Naive thymus-derived CD4-positive, alpha-beta T cell (primary cell): Measurements from ENCODE around the gene CCDC136. TPM values are rescaled to one million over a fixed set of nuclear protein-coding genes. Genes with fewer than 3 reads are reported as not detected.

Experiments used
- ATAC-seq: fragments of 150-1000 bp; cut with Tn5 transposase; 2 replicates; pipeline ENCODE4 v1.10.0; 2021; ENCODE audit warnings: mild to moderate bottlenecking, moderate library complexity
- CTCF ChIA-PET: fragments of 350-600 bp; sonication (Branson Sonifier 250); formaldehyde crosslinking; loops from one replicate; lab custom pipeline; 2021; ENCODE audit warnings: antibody characterized with exemption; lab: Charles Lee
- POLR2A ChIA-PET: fragments of 350-600 bp; sonication (Branson Sonifier 250); formaldehyde crosslinking; loops from one replicate; lab custom pipeline; 2021; ENCODE audit warnings: antibody characterized with exemption, inconsistent platforms; lab: Charles Lee
- DNase-seq, 9 donors: peaks; one replicate each; pipeline versions ENCODE4 v3.0.0 to v3.0.0-alpha.2; 2020 to 2022; ENCODE audit warnings: mixed read lengths in 1 of 9
- H3K27ac ChIP-seq: one replicate; pipeline ENCODE4 v1.7.0; 2013; ENCODE audit warnings: mild to moderate bottlenecking, low read depth, low read length, moderate library complexity
- H3K27me3 ChIP-seq, 2 donors: one replicate each; pipeline ENCODE4 v1.7.0; 2013; ENCODE audit warnings: low read length in 2 of 2, mild to moderate bottlenecking in 2 of 2, moderate library complexity in 2 of 2; ENCODE audit not compliant: control insufficient read depth in 2 of 2, insufficient read depth in 2 of 2
- H3K36me3 ChIP-seq, 3 experiments: 1 replicate in 2 of 3; 2 replicates in 1 of 3; pipeline ENCODE4 v1.7.0; 2013; ENCODE audit warnings: low read length in 3 of 3, mild to moderate bottlenecking in 3 of 3, moderate library complexity in 1 of 3; ENCODE audit not compliant: insufficient read depth in 3 of 3, control insufficient read depth in 2 of 3
- H3K4me1 ChIP-seq, 2 donors: one replicate each; pipeline ENCODE4 v1.7.0; 2013; ENCODE audit warnings: low read length in 2 of 2, mild to moderate bottlenecking in 2 of 2, moderate library complexity in 1 of 2; ENCODE audit not compliant: control insufficient read depth in 2 of 2, insufficient read depth in 2 of 2
- H3K4me3 ChIP-seq: 2 replicates; pipeline ENCODE4 v1.7.0; 2013; ENCODE audit warnings: mild to moderate bottlenecking, low read length
- H3K9me3 ChIP-seq, 3 experiments: 1 replicate in 2 of 3; 2 replicates in 1 of 3; pipeline ENCODE4 v1.7.0; 2013; ENCODE audit warnings: low read length in 3 of 3; ENCODE audit not compliant: control insufficient read depth in 2 of 3
- H3K27ac Mint-ChIP-seq, 9 donors: one replicate each; pipeline ENCODE4 v1.8.0; 2020 to 2022; ENCODE audit warnings: mixed read lengths in 9 of 9, mild to moderate bottlenecking in 8 of 9, moderate library complexity in 5 of 9, inconsistent platforms in 2 of 9
- H3K27me3 Mint-ChIP-seq, 5 donors: one replicate each; pipeline ENCODE4 v1.8.0; 2021 to 2022; ENCODE audit warnings: mixed read lengths in 5 of 5, mild to moderate bottlenecking in 1 of 5
- H3K36me3 Mint-ChIP-seq, 5 donors: one replicate each; pipeline ENCODE4 v1.8.0; 2020 to 2022; ENCODE audit warnings: mixed read lengths in 5 of 5, mild to moderate bottlenecking in 3 of 5, inconsistent platforms in 1 of 5
- H3K4me1 Mint-ChIP-seq, 7 donors: one replicate each; pipeline ENCODE4 v1.8.0; 2020 to 2022; ENCODE audit warnings: mixed read lengths in 7 of 7, mild to moderate bottlenecking in 3 of 7, inconsistent platforms in 1 of 7
- H3K4me3 Mint-ChIP-seq, 10 donors: one replicate each; pipeline ENCODE4 v1.8.0; 2020 to 2022; ENCODE audit warnings: mild to moderate bottlenecking in 10 of 10, mixed read lengths in 10 of 10, moderate library complexity in 6 of 10, inconsistent platforms in 2 of 10
- H3K9me3 Mint-ChIP-seq, 11 donors: one replicate each; pipeline ENCODE4 v1.8.0; 2020 to 2022; ENCODE audit warnings: mixed read lengths in 11 of 11, mild to moderate bottlenecking in 4 of 11, inconsistent platforms in 1 of 11, moderate library complexity in 1 of 11
- intact Hi-C, 2 donors: fragments of 100-400 bp; cut with micrococcal nuclease; formaldehyde crosslinking; loops; one replicate each; pipeline ENCODE4 v1.15.1; 2023
- polyA plus RNA-seq, 2 donors: library from polyadenylated mRNA; unstranded; fragments of 300-500 nt; fragmentation: Illumina TruSeq; gene quantifications; one replicate each; pipeline ENCODE4 v1.2.3, GENCODE V29; 2021
- total RNA-seq, 6 experiments: library from RNA in 5 of 6; stranded (reverse) in 5 of 6; gene quantifications; 1 replicate in 5 of 6; 2 replicates in 1 of 6; pipeline ENCODE4 v1.2.3 and lab custom pipeline; 2021 to 2026

CCDC136 gene
- total and polyA plus RNA-seq, 7 experiments from 2014 or later = 0.70 to 14.0 (median 7.2) TPM

DNA sequence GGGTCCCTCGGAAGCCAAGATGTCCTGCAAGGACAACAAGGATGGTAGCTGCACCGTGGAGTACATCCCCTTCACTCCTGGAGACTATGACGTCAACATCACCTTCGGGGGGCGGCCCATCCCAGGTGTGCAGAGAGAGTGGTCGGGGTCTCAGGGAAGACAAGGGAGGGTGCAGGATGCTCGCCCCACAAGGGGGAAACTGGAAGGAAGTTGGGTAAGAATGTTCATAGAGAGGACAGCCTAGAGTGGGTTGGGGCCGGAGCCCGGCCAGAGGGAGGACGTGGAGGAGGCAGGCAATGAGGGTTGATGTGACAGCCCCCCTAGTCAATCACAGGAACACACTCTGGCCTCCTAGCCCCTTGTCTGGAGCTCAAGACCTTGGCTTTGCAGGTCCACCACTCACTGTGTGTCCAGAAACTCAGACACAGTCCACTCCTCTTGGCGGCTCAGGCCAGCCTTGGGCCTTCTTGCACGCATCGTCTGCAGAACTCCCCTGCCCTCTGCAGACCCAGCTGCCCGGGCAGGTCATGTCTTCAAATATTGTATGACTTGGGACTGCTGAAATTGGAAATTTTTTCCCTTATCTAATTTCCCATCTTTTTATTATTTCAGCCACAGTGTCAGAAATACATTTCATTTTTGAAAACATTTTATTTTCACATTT, 55.1 kb downstream of the CCDC136 start:
- CTCF ChIA-PET = interaction anchor here (1.0 kb wide), 1 partner anchor 15 kb away, joined by 3 read pairs; no protein-coding TSS in a partner anchor

DNA sequence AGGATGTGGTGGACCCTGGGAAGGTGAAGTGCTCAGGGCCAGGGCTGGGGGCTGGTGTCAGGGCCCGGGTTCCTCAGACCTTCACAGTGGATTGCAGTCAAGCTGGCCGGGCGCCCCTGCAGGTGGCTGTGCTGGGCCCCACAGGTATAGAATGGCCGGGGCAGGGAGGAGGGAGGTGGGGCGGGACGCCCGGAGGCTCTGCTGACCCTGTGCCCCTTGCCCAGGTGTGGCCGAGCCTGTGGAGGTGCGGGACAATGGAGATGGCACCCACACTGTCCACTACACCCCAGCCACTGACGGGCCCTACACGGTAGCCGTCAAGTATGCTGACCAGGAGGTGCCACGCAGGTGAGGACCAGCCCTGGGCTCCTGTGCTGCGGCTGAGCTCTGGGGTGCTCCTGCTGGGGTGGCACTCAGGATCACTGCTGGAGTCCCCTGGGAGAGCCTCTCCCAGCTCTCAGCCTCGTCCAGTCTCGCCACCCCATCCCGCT, 56.0 kb downstream of the CCDC136 start:
- Histone ChIP-seq H3K4me1 (no peaks in the 10 kb centered on the region), H3K36me3 (no peaks in the 10 kb centered on the region), H3K9me3 (no peaks in the 10 kb centered on the region), H3K27ac (no peak overlapping the region), H3K4me3 (no peak overlapping the region), H3K27me3 (no peaks in the 10 kb centered on the region)
- ATAC-seq (no peak), DNase-seq (no peak)
- intact Hi-C loops = no loop called here
- ChIA-PET CTCF (no interaction called here), POLR2A (no interaction called here)
- H3K27me3 Mint-ChIP-seq = no peaks in the 10 kb centered on the region
- no peaks in the 10 kb centered on the region for H3K36me3 Mint-ChIP-seq
- no peaks in the 10 kb centered on the region for H3K9me3 Mint-ChIP-seq
- no peak overlapping the region for H3K4me3 Mint-ChIP-seq
- no peaks in the 10 kb centered on the region for H3K4me1 Mint-ChIP-seq
- no peak overlapping the region for H3K27ac Mint-ChIP-seq

More for the DNA sequence above, 55.1 kb downstream of the CCDC136 start:
- Histone ChIP-seq H3K4me3 (no peak overlapping the region), H3K4me1 (no peaks in the 10 kb centered on the region), H3K27ac (no peak overlapping the region), H3K36me3 (no peaks in the 10 kb centered on the region), H3K9me3 (no peaks in the 10 kb centered on the region), H3K27me3 (no peaks in the 10 kb centered on the region)
- Mint-ChIP-seq H3K27me3 (no peaks in the 10 kb centered on the region), H3K9me3 (no peaks in the 10 kb centered on the region), H3K36me3 (no peaks in the 10 kb centered on the region), H3K27ac (no peak overlapping the region), H3K4me3 (no peak overlapping the region), H3K4me1 (peaks cover 0 to 2% (median 0%) of the 10 kb centered on the region in 7 donors)
- POLR2A ChIA-PET = no interaction called here
- intact Hi-C loops = no loop called here
- DNase-seq (no peak), ATAC-seq (no peak)

DNA sequence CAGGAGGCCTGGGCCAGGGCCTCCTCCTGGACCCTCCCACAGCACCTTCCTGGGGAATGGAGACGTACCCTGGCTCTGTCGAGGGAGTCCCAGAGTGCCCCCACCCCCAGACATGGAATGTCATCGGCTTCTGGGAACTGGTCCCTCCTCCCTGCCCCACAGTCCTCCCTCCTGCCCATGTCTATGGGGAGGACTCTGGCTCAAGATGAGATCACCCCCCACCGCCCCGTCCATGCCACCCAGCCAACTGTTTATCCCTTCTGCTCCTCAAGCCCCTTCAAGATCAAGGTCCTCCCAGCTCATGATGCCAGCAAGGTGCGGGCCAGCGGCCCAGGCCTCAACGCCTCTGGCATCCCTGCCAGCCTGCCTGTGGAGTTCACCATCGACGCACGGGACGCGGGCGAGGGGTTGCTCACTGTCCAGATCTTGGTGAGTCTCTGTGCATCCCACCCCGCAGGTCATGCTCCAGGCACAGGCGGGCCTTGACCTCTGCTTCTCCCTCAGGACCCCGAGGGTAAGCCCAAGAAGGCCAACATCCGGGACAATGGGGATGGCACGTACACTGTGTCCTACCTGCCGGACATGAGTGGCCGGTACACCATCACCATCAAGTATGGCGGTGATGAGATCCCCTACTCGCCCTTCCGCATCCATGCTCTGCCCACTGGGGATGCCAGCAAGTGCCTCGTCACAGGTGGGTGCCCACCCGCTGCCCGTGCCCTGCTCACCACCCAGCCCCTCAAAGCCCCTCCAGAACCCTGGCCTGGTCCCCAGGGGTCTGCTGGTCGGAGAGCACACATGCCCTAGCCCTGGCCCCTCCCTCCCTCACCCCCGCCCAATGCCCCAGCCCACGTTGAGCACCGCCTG, 56.8 kb downstream of the CCDC136 start:
- H3K27me3 ChIP-seq = no peaks in the 10 kb centered on the region
- H3K36me3 Mint-ChIP-seq = no peaks in the 10 kb centered on the region
- no peaks in the 10 kb centered on the region for H3K4me1 ChIP-seq
- H3K27ac Mint-ChIP-seq = no peak overlapping the region
- ChIA-PET POLR2A (no interaction called here), CTCF (no interaction called here)
- no peaks in the 10 kb centered on the region for H3K36me3 ChIP-seq
- H3K4me3 ChIP-seq = no peak overlapping the region
- intact Hi-C loops = no loop called here
- no peaks in the 10 kb centered on the region for H3K9me3 Mint-ChIP-seq
- no peak overlapping the region for H3K27ac ChIP-seq
- H3K4me1 Mint-ChIP-seq = no peaks in the 10 kb centered on the region
- H3K9me3 ChIP-seq = no peaks in the 10 kb centered on the region
- ATAC-seq = no peak
- DNase-seq = no peak
- H3K4me3 Mint-ChIP-seq = no peak overlapping the region
- no peaks in the 10 kb centered on the region for H3K27me3 Mint-ChIP-seq

DNA sequence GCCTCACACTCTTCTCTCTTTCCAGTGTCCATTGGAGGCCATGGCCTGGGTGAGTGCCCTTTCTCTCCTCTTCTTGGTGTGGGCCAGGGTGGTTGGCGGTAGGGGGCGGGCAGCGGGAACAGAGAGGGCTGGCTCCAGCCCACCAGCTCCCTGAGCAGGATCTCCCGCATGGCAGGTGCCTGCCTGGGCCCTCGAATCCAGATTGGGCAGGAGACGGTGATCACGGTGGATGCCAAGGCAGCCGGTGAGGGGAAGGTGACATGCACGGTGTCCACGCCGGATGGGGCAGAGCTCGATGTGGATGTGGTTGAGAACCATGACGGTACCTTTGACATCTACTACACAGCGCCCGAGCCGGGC, 57.4 kb downstream of the CCDC136 start:
- Histone ChIP-seq H3K4me3 (no peak overlapping the region), H3K27ac (no peak overlapping the region), H3K36me3 (no peaks in the 10 kb centered on the region), H3K4me1 (no peaks in the 10 kb centered on the region), H3K27me3 (no peaks in the 10 kb centered on the region), H3K9me3 (no peaks in the 10 kb centered on the region)
- H3K9me3 Mint-ChIP-seq = no peaks in the 10 kb centered on the region
- no peaks in the 10 kb centered on the region for H3K4me1 Mint-ChIP-seq
- no peak overlapping the region for H3K27ac Mint-ChIP-seq
- ATAC-seq (no peak), DNase-seq (no peak)
- POLR2A ChIA-PET = no interaction called here
- intact Hi-C loops = no loop called here
- H3K4me3 Mint-ChIP-seq = no peak overlapping the region
- CTCF ChIA-PET = no interaction called here
- no peaks in the 10 kb centered on the region for H3K36me3 Mint-ChIP-seq
- peaks cover 0 to 4% (median 0%) of the 10 kb centered on the region in 5 donors for H3K27me3 Mint-ChIP-seq

DNA sequence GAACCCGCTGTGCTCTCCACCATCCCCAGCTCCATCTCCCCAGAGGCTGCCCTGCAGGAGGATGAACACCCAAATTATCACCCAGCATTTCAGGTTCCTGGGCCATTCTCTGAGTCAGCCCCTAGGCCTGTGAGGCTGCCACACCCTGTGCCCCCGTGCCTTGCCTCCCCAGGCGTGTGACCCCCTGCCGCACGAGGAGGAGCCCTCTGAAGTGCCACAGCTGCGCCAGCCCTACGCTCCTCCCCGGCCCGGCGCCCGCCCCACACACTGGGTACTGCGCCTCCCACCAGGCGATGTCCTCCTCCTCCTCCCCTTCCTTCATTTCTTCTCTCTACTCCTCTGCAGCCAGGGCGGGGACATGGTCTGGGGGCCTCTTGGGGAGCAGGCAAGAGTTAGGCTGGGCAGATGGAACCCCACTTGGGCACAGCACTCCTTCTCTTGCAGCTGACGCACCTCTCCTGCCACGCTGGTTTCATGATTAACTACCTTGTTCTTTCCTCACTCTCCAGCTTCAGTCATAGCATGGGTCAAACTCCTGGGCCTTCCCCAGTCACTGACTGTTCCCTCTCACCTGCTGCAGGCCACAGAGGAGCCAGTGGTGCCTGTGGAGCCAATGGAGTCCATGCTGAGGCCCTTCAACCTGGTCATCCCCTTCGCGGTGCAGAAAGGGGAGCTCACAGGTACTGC, 58.2 kb downstream of the CCDC136 start:
- H3K4me3 ChIP-seq = no peak overlapping the region
- no peaks in the 10 kb centered on the region for H3K27me3 ChIP-seq
- Mint-ChIP-seq H3K4me1 (no peaks in the 10 kb centered on the region), H3K36me3 (no peaks in the 10 kb centered on the region), H3K9me3 (no peaks in the 10 kb centered on the region), H3K4me3 (no peak overlapping the region), H3K27me3 (peaks cover 0 to 4% (median 0%) of the 10 kb centered on the region in 5 donors), H3K27ac (no peak overlapping the region)
- no peak overlapping the region for H3K27ac ChIP-seq
- H3K4me1 ChIP-seq = no peaks in the 10 kb centered on the region
- DNase-seq = no peak
- ChIA-PET POLR2A (no interaction called here), CTCF (no interaction called here)
- ATAC-seq = no peak
- no peaks in the 10 kb centered on the region for H3K9me3 ChIP-seq
- no peaks in the 10 kb centered on the region for H3K36me3 ChIP-seq
- intact Hi-C loops = no loop called here

DNA sequence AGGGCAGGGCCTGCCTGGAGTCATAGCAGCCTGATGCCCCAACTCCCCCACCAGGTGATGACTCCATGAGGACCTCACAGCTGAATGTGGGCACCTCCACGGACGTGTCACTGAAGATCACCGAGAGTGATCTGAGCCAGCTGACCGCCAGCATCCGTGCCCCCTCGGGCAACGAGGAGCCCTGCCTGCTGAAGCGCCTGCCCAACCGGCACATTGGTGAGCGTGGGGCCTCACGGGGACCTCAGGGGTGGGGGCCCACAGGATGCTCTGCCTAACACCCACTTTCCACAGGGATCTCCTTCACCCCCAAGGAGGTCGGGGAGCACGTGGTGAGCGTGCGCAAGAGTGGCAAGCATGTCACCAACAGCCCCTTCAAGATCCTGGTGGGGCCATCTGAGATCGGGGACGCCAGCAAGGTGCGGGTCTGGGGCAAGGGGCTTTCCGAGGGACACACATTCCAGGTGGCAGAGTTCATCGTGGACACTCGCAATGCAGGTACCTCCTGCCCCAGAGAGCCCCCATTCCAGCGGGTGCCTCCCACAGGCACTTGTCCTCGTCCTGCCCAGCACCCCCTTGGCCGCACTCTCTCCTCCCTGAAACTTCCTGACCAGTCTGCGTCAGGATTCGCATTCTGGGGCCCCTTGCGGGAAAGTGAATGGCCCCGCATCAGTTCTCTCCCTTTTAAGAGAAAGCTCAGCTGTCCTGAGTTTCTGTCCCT, 60.9 kb downstream of the CCDC136 start:
- Mint-ChIP-seq H3K27me3 (peaks cover 0 to 4% (median 0%) of the 10 kb centered on the region in 5 donors), H3K4me1 (peaks cover 0 to 1% (median 0%) of the 10 kb centered on the region in 7 donors), H3K9me3 (no peaks in the 10 kb centered on the region), H3K27ac (no peak overlapping the region), H3K4me3 (no peak overlapping the region), H3K36me3 (no peaks in the 10 kb centered on the region)
- POLR2A ChIA-PET = no interaction called here
- H3K9me3 ChIP-seq = no peaks in the 10 kb centered on the region
- no peaks in the 10 kb centered on the region for H3K27me3 ChIP-seq
- no peaks in the 10 kb centered on the region for H3K4me1 ChIP-seq
- no peak overlapping the region for H3K4me3 ChIP-seq
- no peaks in the 10 kb centered on the region for H3K36me3 ChIP-seq
- intact Hi-C loops = no loop called here
- DNase-seq (no peak), ATAC-seq (no peak)
- CTCF ChIA-PET = no interaction called here
- no peak overlapping the region for H3K27ac ChIP-seq
